HEK293 (cell line): ENCODE measurements around the gene POLR1G.
A peak's percentile ranks its signal among the peaks of the same experiment; 100 is the strongest.

ENCODE experiments used
- CTCF ChIA-PET: fragments of 350-600 bp; formaldehyde crosslinking; extraction: SDS; loops from one replicate; lab custom pipeline; 2021; ENCODE audit warnings: antibody characterized with exemption; lab: Yijun Ruan, JAX
- POLR2A ChIA-PET: fragments of 300-600 bp; formaldehyde crosslinking; extraction: SDS; loops from one replicate; lab custom pipeline; 2020; ENCODE audit warnings: antibody characterized with exemption, inconsistent platforms; lab: Yijun Ruan, JAX
- H3K27ac ChIP-seq: fragments of 200-500 bp; sonication (Bioruptor generic); 2 replicates; pipeline ENCODE4 v1.5.1; 2014; ENCODE audit warnings: low read depth, low read length, control low read depth, inconsistent platforms; ENCODE audit errors: extremely low read depth
- H3K36me3 ChIP-seq, 2 experiments: fragments of 200-500 bp in 1 of 2; sonication (Bioruptor generic) in 1 of 2; 1 replicate in 1 of 2; 2 replicates in 1 of 2; pipeline ENCODE4 v1.5.1; 2014 to 2017; ENCODE audit warnings: inconsistent platforms in 2 of 2, low read length in 2 of 2; ENCODE audit not compliant: control insufficient read depth in 2 of 2, insufficient read depth in 1 of 2
- H3K4me1 ChIP-seq: fragments of 200-500 bp; sonication (Bioruptor generic); 2 replicates; pipeline ENCODE4 v1.5.1; 2014; ENCODE audit warnings: mild to moderate bottlenecking, low read length, inconsistent platforms; ENCODE audit not compliant: control insufficient read depth, insufficient read depth
- H3K4me3 ChIP-seq: 2 replicates; pipeline ENCODE4 v1.5.1; 2011; ENCODE audit warnings: low read depth, mild to moderate bottlenecking, control low read depth, low read length, moderate library complexity
- H3K9me3 ChIP-seq: fragments of 200-500 bp; sonication (Bioruptor generic); 2 replicates; pipeline ENCODE4 v1.5.1; 2014; ENCODE audit warnings: low read depth, low read length, inconsistent platforms; ENCODE audit not compliant: control insufficient read depth, insufficient read depth
- CTCF ChIP-seq: fragments of 450-650 bp; formaldehyde crosslinking; IDR thresholded peaks from 2 replicates; pipeline ENCODE4 v1.5.1; 2016; ENCODE audit warnings: missing biosample characterization, missing genetic modification characterization
- HOXA7 ChIP-seq: sonication (generic); formaldehyde crosslinking; IDR thresholded peaks from 2 replicates; pipeline ENCODE4 v1.8.1; 2022; ENCODE audit warnings: missing genetic modification reagents, borderline replicate concordance
- HOXD13 ChIP-seq: sonication (generic); formaldehyde crosslinking; IDR thresholded peaks from 2 replicates; pipeline ENCODE4 v1.8.0; 2022; ENCODE audit warnings: missing genetic modification reagents, borderline replicate concordance
- KLF16 ChIP-seq: fragments of 450-650 bp; formaldehyde crosslinking; IDR thresholded peaks from 2 replicates; pipeline ENCODE4 v1.5.1; 2017; ENCODE audit warnings: missing biosample characterization, missing genetic modification characterization
- KLF9 ChIP-seq: fragments of 450-650 bp; formaldehyde crosslinking; IDR thresholded peaks from 2 replicates; pipeline ENCODE4 v1.5.1; 2016; ENCODE audit warnings: missing biosample characterization, missing genetic modification characterization, low read depth
- SP2 ChIP-seq: fragments of 450-650 bp; formaldehyde crosslinking; IDR thresholded peaks from 2 replicates; pipeline ENCODE4 v1.5.1; 2016; ENCODE audit warnings: missing biosample characterization, missing genetic modification characterization
- SP3 ChIP-seq: fragments of 450-650 bp; formaldehyde crosslinking; IDR thresholded peaks from 2 replicates; pipeline ENCODE4 v1.5.1; 2016; ENCODE audit warnings: missing biosample characterization, missing genetic modification characterization
- TCF7L2 ChIP-seq: IDR thresholded peaks from 2 replicates; pipeline ENCODE4 v1.6.1; 2011; ENCODE audit warnings: low read depth, mild to moderate bottlenecking, inconsistent platforms, low read length, moderate library complexity, borderline replicate concordance
- ZBTB10 ChIP-seq: fragments of 450-650 bp; formaldehyde crosslinking; IDR thresholded peaks from 2 replicates; pipeline ENCODE4 v1.5.1; 2016; ENCODE audit warnings: missing biosample characterization, missing genetic modification characterization
- ZBTB44 ChIP-seq: fragments of 450-650 bp; IDR thresholded peaks from 2 replicates; pipeline ENCODE4 v1.5.1; 2018; ENCODE audit warnings: missing biosample characterization, mild to moderate bottlenecking, missing genetic modification characterization
- ZBTB6 ChIP-seq: fragments of 450-650 bp; formaldehyde crosslinking; IDR thresholded peaks from 2 replicates; pipeline ENCODE4 v1.5.1; 2017; ENCODE audit warnings: missing biosample characterization, missing genetic modification characterization
- ZIC2 ChIP-seq: fragments of 450-650 bp; formaldehyde crosslinking; IDR thresholded peaks from 2 replicates; pipeline ENCODE4 v1.5.1; 2016; ENCODE audit warnings: missing biosample characterization, missing genetic modification characterization
- ZNF121 ChIP-seq: fragments of 450-650 bp; formaldehyde crosslinking; IDR thresholded peaks from 2 replicates; pipeline ENCODE4 v1.5.1; 2016; ENCODE audit warnings: missing biosample characterization, missing genetic modification characterization
- ZNF2 ChIP-seq: fragments of 450-650 bp; formaldehyde crosslinking; IDR thresholded peaks from 2 replicates; pipeline ENCODE4 v1.5.1; 2016; ENCODE audit warnings: missing biosample characterization, missing genetic modification characterization
- ZNF274 ChIP-seq, 2 experiments: fragments of 200-500 bp in 1 of 2; fragments of 450-650 bp in 1 of 2; sonication (Bioruptor generic) in 1 of 2; formaldehyde crosslinking in 1 of 2; IDR thresholded peaks; 2 replicates each; pipeline versions ENCODE4 v1.5.1 to v1.6.1; 2014 to 2016; ENCODE audit warnings: borderline replicate concordance in 1 of 2, inconsistent platforms in 1 of 2, low read length in 1 of 2, missing biosample characterization in 1 of 2, missing genetic modification characterization in 1 of 2
- ZNF341 ChIP-seq: fragments of 450-650 bp; formaldehyde crosslinking; IDR thresholded peaks from 2 replicates; pipeline ENCODE4; 2016; ENCODE audit warnings: low read depth, missing biosample characterization, missing genetic modification characterization
- ZNF366 ChIP-seq: fragments of 450-650 bp; formaldehyde crosslinking; conservative IDR thresholded peaks from 2 replicates; pipeline ENCODE4 v1.5.1; 2016; ENCODE audit warnings: missing biosample characterization, missing genetic modification characterization
- ZNF394 ChIP-seq: fragments of 450-650 bp; formaldehyde crosslinking; IDR thresholded peaks from 2 replicates; pipeline ENCODE4 v1.5.1; 2016; ENCODE audit warnings: missing biosample characterization, missing genetic modification characterization, mild to moderate bottlenecking, moderate library complexity, borderline replicate concordance
- ZNF398 ChIP-seq: fragments of 450-650 bp; formaldehyde crosslinking; IDR thresholded peaks from 2 replicates; pipeline ENCODE4 v1.5.1; 2017; ENCODE audit warnings: missing biosample characterization, missing genetic modification characterization
- ZNF521 ChIP-seq: fragments of 450-650 bp; formaldehyde crosslinking; IDR thresholded peaks from 2 replicates; pipeline ENCODE4 v1.5.1; 2017; ENCODE audit warnings: missing biosample characterization, mild to moderate bottlenecking, missing genetic modification characterization
- ZNF626 ChIP-seq: fragments of 450-650 bp; sonication (Bioruptor Pico); formaldehyde crosslinking; IDR thresholded peaks from 2 replicates; pipeline ENCODE4 v1.5.1; 2018; ENCODE audit warnings: missing biosample characterization, missing genetic modification characterization, inconsistent platforms
- ZNF701 ChIP-seq: fragments of 450-650 bp; formaldehyde crosslinking; IDR thresholded peaks from 2 replicates; pipeline ENCODE4 v1.5.1; 2016; ENCODE audit warnings: missing biosample characterization, missing genetic modification characterization
- ZNF791 ChIP-seq: fragments of 450-650 bp; formaldehyde crosslinking; IDR thresholded peaks from 2 replicates; pipeline ENCODE4 v1.5.1; 2016; ENCODE audit warnings: missing biosample characterization, missing genetic modification characterization
- ZNF843 ChIP-seq: fragments of 450-650 bp; formaldehyde crosslinking; IDR thresholded peaks from 2 replicates; pipeline ENCODE4 v1.5.1; 2016; ENCODE audit warnings: missing biosample characterization, missing genetic modification characterization
- ZXDB ChIP-seq: fragments of 450-650 bp; formaldehyde crosslinking; IDR thresholded peaks from 2 replicates; pipeline ENCODE4 v1.5.1; 2016; ENCODE audit warnings: missing biosample characterization, missing genetic modification characterization

POLR1G gene

GRCh38 chr19:45423033-45423588, 16.7 kb downstream of the POLR1G start:
- POLR2A ChIA-PET = interaction anchor here (0.6 to 1.4 kb wide), 6 partner anchors 9 to 73 kb away, joined by 3 to 8 read pairs (median 4); no protein-coding TSS in a partner anchor
- H3K36me3 ChIP-seq = peaks cover 7 to 24% of the 10 kb centered on the region in 2 experiments; a peak in 2 of 3 replicates
- H3K27ac ChIP-seq = peak overlapping the region; percentile 88
- H3K4me3 ChIP-seq = peak overlapping the region; percentile 50
- H3K4me1 ChIP-seq = peaks cover 10% of the 10 kb centered on the region; the same call in 1 of the 2 replicates
- CTCF ChIA-PET = interaction anchor here (2.1 kb wide), 1 partner anchor 21 kb away, joined by 13 read pairs; no protein-coding TSS in a partner anchor
- H3K9me3 ChIP-seq = no peaks in the 10 kb centered on the region
- TF ChIP-seq ZNF398 (tag by site-specific recombination) (peak; percentile 64), ZBTB6 (peak; percentile 40; the same call in 1 of the 2 replicates), CTCF (tag by site-specific recombination) (no peak), ZNF366 (tag by site-specific recombination) (no peak), ZNF701 (no peak), KLF9 (tag by site-specific recombination) (peak; percentile 95), ZNF274 (IDR thresholded peaks at IDR 0.05; ENCODE audit: low read length) (no peak), ZNF274 (tag by site-specific recombination; IDR thresholded peaks at IDR 0.05; ENCODE audit: borderline replicate concordance) (no peak), ZNF2 (no peak), ZIC2 (no peak), ZBTB10 (tag by site-specific recombination) (peak; percentile 72)
- TF ChIP-seq, all 188 proteins: peak for 4

GRCh38 chr19:45423589-45424190, 17.2 kb downstream of the POLR1G start, which contains the start of gene ERCC1:
Gene ERCC1, minus strand, starts transcription at chr19:45423917. Its CDS starts 543 bp downstream, at chr19:45423374.
- CTCF ChIA-PET = interaction anchor here (0.6 to 2.1 kb wide), 6 partner anchors 16 to 62 kb away, joined by 3 to 15 read pairs (median 8); partner anchors contain the start of gene PPP1R13L
- POLR2A ChIA-PET = interaction anchor here (0.6 to 1.4 kb wide), 8 partner anchors 10 to 72 kb away, joined by 3 to 8 read pairs (median 4); partner anchors contain the start of gene PPP1R13L
- H3K36me3 ChIP-seq = peaks cover 6 to 22% of the 10 kb centered on the region in 2 experiments; a peak in 2 of 3 replicates
- TF ChIP-seq ZNF394 (tag by site-specific recombination) (no peak), KLF16 (tag by site-specific recombination) (0 out of 2 replicates have a peak, but pooled peaks have one; percentile 23), ZNF121 (no peak), SP2 (tag by site-specific recombination) (peak; percentile 96), ZNF791 (tag by site-specific recombination) (no peak), HOXD13 (no peak), ZNF843 (peak; percentile 24; the same call in 1 of the 2 replicates), ZNF341 (tag by site-specific recombination) (peak; percentile 87), TCF7L2 (no peak), ZXDB (tag by site-specific recombination) (peak; percentile 71), SP3 (tag by site-specific recombination) (peak; percentile 94), ZNF626 (tag by site-specific recombination) (no peak), HOXA7 (CRISPR knock-in tag) (no peak), ZBTB44 (tag by site-specific recombination) (no peak), ZNF521 (tag by site-specific recombination) (no peak)

More at GRCh38 chr19:45423589-45424190, 17.2 kb downstream of the POLR1G start, which contains the start of gene ERCC1:
- Histone ChIP-seq H3K4me1 (peaks cover 10% of the 10 kb centered on the region), H3K9me3 (no peaks in the 10 kb centered on the region), H3K27ac (peak within 1 kb of the TSS; percentile 88), H3K4me3 (peak within 1 kb of the TSS; percentile 50)
